Left hindlimb (tissue), 1 donor: ENCODE measurements around the gene BAHCC1.
"Not testable (repeated sequence)": the region's sequence is repeated elsewhere in the genome, so short reads cannot be mapped to it uniquely, and the experiment has no call there.

Source experiments
- DNase-seq: peaks from one replicate; pipeline ENCODE4 v3.0.0-alpha.2; 2018

The BAHCC1 gene

GRCh38 chr17:81394921-81395599, at the start of gene BAHCC1:
BAHCC1 (plus strand) TSS chr17:81395457; CDS start chr17:81399740, 4,283 bp downstream.
- DNase-seq: peak; percentile 100

- DNase-seq: peak; percentile 99
Measured at GRCh38 chr17:81346090-81346907, 49.0 kb upstream of the BAHCC1 start.

- no peak for DNase-seq
Measured at GRCh38 chr17:81346908-81347349, 48.3 kb upstream of the BAHCC1 start.

- DNase-seq: peak; percentile 25
Measured at GRCh38 chr17:81347437-81347836, 47.8 kb upstream of the BAHCC1 start.

GRCh38 chr17:81348097-81349055, 46.9 kb upstream of the BAHCC1 start:
- peak; percentile 26 for DNase-seq

- DNase-seq: peak; percentile 27
Measured at GRCh38 chr17:81349397-81350319, 45.6 kb upstream of the BAHCC1 start.

GRCh38 chr17:81350320-81350890, 44.9 kb upstream of the BAHCC1 start:
- DNase-seq: no peak

GRCh38 chr17:81351329-81352052, 43.8 kb upstream of the BAHCC1 start:
- DNase-seq: not testable (repeated sequence)

- not testable (repeated sequence) for DNase-seq
Measured at GRCh38 chr17:81352056-81352455, 43.2 kb upstream of the BAHCC1 start.

GRCh38 chr17:81354252-81354953, 40.9 kb upstream of the BAHCC1 start:
- DNase-seq: no peak

GRCh38 chr17:81354954-81355347, 40.3 kb upstream of the BAHCC1 start:
- no peak for DNase-seq

- no peak for DNase-seq
Measured at GRCh38 chr17:81359218-81359617, 36.0 kb upstream of the BAHCC1 start.

- not testable (repeated sequence) for DNase-seq
Measured at GRCh38 chr17:81362001-81362400, 33.3 kb upstream of the BAHCC1 start.

- DNase-seq: no peak
Measured at GRCh38 chr17:81364278-81365147, 30.7 kb upstream of the BAHCC1 start.

GRCh38 chr17:81365148-81365600, 30.1 kb upstream of the BAHCC1 start:
- no peak for DNase-seq

- DNase-seq: no peak
Measured at GRCh38 chr17:81365601-81366585, 29.4 kb upstream of the BAHCC1 start.

GRCh38 chr17:81366648-81367047, 28.6 kb upstream of the BAHCC1 start:
- no peak for DNase-seq

GRCh38 chr17:81367171-81367570, 28.1 kb upstream of the BAHCC1 start:
- no peak for DNase-seq
